ENCODE results near the gene MYL12A.

DNA sequence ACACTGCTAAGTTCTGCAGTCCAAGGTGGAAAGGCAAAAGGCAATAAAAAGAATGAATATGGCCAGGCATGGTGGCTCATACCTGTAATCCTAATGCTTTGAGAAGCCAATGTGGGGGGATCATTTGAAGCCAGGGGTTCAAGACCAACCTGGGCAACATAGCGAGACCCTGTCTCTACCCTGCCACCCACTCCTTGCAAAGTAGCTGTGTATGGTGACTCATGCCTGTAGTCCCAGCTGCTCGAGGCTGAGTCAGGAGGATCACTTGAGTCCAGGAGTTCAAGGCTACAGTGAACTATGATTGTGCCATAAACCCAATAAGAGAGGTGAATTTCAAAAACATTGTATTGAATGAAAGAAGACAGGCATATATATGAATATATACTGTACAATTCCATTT is 16.8 kb downstream of the MYL12A start:
- TF ChIP-seq, protein P1, sequence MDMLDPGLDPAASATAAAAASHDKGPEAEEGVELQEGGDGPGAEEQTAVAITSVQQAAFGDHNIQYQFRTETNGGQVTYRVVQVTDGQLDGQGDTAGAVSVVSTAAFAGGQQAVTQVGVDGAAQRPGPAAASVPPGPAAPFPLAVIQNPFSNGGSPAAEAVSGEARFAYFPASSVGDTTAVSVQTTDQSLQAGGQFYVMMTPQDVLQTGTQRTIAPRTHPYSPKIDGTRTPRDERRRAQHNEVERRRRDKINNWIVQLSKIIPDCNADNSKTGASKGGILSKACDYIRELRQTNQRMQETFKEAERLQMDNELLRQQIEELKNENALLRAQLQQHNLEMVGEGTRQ (CRISPR knock-in tag; IDR thresholded peaks at IDR 0.05), result no peak
- TF ChIP-seq, protein P2, sequence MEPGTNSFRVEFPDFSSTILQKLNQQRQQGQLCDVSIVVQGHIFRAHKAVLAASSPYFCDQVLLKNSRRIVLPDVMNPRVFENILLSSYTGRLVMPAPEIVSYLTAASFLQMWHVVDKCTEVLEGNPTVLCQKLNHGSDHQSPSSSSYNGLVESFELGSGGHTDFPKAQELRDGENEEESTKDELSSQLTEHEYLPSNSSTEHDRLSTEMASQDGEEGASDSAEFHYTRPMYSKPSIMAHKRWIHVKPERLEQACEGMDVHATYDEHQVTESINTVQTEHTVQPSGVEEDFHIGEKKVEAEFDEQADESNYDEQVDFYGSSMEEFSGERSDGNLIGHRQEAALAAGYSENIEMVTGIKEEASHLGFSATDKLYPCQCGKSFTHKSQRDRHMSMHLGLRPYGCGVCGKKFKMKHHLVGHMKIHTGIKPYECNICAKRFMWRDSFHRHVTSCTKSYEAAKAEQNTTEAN (CRISPR knock-in tag; IDR thresholded peaks at IDR 0.05), result no peak
- TF ChIP-seq, protein P3, sequence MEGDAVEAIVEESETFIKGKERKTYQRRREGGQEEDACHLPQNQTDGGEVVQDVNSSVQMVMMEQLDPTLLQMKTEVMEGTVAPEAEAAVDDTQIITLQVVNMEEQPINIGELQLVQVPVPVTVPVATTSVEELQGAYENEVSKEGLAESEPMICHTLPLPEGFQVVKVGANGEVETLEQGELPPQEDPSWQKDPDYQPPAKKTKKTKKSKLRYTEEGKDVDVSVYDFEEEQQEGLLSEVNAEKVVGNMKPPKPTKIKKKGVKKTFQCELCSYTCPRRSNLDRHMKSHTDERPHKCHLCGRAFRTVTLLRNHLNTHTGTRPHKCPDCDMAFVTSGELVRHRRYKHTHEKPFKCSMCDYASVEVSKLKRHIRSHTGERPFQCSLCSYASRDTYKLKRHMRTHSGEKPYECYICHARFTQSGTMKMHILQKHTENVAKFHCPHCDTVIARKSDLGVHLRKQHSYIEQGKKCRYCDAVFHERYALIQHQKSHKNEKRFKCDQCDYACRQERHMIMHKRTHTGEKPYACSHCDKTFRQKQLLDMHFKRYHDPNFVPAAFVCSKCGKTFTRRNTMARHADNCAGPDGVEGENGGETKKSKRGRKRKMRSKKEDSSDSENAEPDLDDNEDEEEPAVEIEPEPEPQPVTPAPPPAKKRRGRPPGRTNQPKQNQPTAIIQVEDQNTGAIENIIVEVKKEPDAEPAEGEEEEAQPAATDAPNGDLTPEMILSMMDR (IDR thresholded peaks at IDR 0.05), result no peak
- TF ChIP-seq JUN (CRISPR knock-in tag; IDR thresholded peaks at IDR 0.05), result no peak
- TF ChIP-seq ZNF138 (CRISPR knock-in tag; conservative IDR thresholded peaks at IDR 0.05), result no peak
